Medulla oblongata (tissue), 1 donor: ENCODE results near the gene SERBP1.
"Not testable (repeated sequence)": the region's sequence is repeated elsewhere in the genome, so short reads cannot be mapped to it uniquely, and the experiment has no call there.

Experiments used
- DNase-seq: peaks from one replicate; pipeline ENCODE4 v3.0.0-alpha.2; 2015; ENCODE audit errors: extremely low spot score

Gene SERBP1

DNA sequence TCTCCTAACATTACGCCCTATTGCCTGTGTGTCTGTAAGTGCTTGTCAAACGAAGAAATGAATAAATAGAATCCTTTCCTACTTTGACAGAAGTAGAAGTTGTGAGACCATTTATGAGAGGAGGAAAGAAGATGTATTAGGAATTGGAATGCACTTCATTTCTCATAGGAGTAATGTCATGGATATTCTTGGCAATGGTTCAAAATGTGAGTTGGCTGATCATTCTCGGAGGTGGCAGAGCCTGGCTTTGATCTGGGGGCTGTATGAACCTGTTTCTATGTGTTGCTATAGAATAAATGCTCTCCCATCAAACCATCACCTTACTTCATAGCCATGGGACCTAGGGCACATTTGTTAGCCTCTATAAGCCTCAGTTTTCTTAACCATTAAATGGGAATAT lies 10.1 kb upstream of the SERBP1 start:
- DNase-seq, result no peak

DNA sequence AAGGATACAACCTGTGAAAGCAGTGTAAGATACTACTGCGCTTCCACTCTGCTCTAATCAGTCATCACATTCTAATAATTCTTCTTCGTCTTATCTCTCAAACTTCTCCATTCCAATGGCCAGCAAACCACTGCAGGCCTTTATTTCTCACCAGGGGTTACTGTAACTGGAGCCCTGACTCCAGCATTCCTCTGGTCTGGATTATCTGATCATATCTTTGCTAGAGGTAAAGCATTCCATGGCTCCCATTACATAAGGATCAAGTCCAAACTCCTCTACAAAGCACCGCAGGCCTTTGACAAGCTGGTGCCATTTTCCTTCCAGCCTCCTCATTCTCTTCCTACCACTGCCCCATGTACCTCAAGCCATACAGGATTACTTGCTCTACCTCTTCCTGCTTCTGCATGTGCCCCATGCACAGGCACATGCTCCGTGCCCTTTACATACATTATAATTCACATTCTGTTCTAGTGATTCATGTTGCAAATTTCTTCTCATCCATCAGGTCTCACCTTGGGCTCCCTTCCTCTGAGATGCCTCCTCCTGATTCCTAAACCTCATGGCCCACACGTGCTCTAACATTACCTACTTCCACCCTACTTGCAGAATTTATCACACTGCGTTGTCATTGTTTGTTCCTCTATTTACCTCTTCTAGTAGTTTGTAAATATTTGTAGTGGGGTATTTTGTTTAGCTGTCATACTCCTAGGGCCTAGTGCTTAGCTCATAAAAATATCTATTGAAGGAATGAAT lies 9.3 kb upstream of the SERBP1 start:
- no peak for DNase-seq

DNA sequence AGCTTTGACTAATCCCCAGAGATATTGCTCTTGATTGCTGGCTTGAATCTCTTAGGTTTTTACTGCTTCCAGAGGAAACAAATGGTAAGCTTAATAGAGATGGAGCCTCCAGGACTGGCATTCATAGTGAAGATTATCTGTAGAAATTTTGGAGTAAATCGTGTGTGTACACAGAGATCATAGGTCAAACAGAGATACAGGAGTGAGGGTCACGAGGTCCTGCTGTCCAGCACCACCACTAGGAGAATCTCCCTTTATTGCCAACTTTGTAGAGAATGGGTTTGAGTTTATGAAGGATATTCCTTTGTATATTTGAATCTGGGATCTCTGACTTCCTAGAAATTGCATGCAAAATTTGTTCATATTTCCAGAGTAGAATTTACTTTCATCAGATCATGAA lies 7.8 kb upstream of the SERBP1 start:
- no peak for DNase-seq

DNA sequence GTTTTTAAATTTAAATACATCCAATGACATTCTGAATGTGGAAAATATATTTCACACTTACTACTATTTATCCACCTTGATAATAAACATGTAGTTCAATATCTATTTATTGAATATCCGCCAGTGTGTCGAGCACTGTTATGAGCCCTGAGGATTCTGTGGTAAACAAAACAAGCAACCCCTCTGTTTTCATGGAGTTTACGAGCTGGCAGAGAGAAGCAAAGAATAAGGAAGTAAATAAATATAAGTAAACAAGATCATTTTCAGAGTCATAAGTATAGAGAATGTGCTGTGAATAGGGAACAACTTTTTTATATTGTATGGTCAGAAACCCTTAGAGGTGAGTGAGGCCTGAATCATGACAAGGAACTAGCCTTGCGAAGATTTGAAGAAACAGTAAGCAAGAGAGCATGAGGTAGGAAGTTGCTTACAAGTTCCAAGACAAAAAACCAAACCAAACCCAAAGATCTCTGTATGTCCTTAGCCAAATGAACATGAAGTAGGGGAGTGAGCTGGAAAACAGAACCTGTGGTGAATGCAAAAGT lies 6.4 kb upstream of the SERBP1 start:
- DNase-seq, result no peak

DNA sequence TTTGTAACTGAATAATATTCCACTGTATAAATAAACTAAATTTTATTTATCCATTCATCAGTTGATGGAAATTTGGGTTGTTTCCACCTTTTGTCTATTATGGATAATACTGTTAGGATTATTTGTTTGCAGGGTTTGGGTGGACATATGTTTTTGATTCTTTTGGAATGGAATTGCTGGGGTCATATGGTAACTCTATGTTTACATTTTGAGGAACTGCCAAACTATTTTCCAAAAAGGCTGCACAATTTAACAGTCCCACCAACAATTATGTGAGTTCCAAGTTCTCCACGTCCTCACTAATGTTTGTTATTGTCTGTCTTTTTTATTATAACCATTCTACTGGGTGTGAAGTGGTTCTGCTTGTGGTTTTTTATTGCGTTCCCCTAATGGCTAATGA lies 4.3 kb upstream of the SERBP1 start:
- no peak for DNase-seq

DNA sequence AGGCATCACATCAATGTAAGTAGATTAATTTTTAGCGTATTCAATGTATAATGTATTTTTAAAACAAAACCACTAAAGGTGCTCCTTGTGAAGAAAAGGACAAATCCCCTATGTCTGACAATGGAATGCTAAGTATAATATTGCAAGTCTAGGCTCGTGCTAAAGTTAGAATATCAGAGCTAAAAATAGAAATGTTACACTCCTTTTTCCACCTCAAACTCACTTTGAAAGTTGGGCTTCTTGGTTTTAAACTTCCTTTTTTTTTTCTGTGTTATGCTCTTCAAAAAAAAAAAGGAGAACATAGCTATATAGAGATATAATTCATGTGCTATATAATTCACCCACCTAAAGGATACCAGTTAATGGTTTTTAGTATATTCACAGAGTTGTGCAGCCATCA lies 3.6 kb upstream of the SERBP1 start:
- peak; percentile 37 for DNase-seq

DNA sequence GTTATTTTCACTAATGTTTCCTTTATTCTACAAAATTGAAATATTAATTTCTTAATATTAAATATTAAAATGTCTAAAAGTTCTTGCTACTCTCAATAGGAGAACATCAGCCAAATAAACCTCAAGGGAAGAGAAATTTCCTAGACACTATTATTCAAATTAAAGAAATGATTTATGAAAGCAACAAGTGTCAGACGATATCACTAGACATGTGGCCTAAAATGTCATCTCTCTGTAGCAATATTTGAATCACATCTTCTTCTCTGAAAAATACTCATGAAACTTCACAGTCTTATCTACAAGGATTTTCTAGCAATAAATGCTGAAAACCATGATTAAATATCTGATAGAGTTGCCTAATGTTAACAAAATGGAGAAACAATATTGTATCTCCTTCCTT lies 2.5 kb upstream of the SERBP1 start:
- DNase-seq, result no peak

DNA sequence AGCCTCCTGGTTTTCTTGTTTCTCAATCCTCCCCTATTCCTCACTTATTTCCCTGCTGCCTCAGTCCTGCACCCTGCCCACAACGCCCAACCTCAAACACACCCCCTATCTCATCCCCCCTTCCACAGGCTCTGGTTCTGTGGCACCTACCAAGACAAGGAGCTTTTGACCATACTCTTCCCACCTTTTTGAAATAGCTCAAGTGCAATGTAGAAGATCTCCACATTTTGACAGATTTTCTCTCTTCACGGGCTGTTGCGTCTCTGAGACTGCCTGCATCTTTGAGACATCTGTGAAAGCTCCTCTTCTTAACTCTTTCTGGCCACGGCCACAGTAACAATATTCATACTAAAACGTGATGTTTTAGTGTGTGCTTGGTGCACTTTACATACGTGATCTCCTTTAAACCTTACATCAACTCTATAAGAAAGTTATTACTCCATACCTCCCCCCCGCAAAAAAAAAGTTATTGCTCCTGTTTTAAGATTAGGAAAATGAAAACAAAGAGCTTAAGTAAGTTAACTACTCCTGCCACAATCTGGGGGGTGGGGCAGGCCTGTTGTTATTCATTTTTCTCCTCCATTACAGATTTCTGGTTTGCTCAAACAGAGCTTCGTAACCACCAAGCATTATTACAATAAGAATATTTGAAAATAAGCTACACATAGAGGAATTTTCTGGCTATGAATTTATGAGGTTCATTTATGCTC lies 1.8 kb upstream of the SERBP1 start:
- no peak for DNase-seq

DNA sequence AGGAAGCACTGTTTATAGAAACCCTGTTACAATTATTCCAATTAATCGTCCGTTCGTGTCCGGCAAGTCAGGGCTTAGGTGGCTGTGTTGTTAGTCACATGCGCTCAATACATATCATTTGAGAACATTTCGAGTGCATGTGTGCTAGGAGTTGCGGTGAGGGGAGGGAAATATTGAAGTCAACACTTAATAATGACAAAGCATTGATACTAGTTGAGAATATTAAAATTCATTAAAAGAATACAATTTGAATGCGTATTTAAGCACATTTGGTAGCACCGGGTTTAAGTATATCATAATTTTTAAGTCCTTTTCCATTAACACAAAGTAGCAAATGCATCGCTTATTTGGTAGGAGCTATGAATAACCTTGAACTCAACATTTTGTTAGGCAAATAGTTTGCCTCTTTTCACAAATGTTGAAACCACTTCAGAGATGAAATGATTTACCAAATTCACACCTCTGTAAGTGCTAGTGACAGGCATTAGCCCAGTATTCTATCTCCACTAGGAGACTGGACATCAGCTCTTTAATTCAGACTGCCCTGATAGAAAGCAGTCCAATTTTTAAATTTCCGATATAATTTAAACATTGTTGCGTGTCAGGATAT lies 1.1 kb upstream of the SERBP1 start:
- DNase-seq, result peak; percentile 12

DNA sequence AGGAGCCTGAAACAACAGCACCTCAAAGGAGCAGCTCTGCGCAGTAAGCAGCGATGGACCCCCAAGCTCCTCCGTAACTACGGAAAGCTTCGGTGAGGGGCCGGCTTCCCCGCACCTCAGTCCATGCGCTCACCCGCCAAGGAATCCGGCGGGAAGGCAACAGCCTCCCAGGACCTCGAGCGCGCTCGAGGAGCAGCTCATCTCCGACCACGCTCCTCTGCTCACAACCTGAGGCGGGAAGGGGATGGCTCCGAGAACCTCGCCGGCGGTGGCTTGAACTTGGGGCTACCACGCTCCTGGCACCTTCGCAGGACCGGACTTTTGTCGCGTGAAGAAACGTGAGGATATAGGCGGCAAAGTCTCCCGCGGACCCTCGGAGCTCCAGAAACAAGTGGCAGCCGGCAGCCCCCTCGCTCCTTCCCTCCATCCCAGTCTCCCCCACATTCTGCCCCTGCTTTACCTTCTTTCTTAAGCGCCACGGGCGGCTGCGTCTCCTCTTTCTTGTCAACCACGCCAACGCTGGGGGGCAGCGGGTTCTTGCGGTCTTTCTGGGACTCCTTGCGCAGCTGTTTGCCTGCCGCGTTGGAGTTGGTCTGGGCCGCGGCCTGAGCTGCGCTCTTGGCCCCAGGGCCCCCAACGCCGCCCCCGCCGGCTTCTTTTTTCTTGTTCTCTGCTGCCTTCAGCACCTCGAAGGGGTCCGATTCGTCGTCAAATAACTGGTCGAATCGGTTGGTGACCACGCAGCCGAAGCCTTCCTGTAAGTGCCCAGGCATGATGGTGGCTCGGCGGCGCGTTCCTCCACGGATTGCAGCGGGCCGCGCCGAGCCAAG lies 459 bp downstream of the SERBP1 start:
- peak; percentile 26 for DNase-seq

DNA sequence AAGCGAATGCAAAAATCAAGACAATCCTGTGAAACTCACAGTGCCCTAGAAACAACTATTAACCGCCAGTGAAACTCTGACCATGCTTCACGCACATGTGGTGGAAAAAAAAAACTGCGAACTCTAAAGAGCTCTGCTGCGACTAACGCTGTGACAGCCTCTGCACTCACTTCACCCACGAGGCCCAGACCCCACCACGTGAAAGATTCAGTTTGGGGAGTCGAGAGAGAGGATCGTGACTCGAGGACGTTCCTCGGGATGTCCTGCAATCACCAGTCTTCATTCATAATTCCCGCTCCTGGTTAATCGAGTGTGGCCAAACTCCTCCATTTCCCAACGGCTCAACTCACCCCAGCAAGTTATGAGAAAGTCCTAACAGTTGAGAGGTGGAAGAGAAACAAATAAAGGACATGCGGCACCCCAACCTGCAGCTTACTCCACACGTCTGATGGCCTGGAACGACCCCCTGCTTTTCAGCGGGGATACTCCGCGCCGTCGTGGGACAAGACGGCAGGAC lies 1.1 kb downstream of the SERBP1 start:
- peak; percentile 56 for DNase-seq

DNA sequence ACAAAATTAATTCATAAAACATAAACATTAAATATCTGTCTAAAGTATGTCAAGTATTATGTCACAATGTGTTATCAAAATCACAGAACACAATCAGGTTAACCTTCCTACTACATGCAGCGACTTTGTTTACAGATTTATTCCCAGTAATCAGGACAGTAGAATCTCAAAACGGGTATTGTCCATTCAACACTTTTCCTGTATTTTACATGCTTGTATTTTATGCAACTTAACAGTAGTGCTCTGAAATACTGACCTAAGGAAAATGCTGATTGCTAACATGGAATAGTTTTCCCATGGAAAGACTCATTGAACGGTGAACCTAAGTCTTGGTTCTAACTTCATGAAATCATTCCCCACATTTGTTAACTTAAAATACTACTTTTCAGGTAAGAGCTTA lies 2.3 kb downstream of the SERBP1 start:
- peak; percentile 16 for DNase-seq

DNA sequence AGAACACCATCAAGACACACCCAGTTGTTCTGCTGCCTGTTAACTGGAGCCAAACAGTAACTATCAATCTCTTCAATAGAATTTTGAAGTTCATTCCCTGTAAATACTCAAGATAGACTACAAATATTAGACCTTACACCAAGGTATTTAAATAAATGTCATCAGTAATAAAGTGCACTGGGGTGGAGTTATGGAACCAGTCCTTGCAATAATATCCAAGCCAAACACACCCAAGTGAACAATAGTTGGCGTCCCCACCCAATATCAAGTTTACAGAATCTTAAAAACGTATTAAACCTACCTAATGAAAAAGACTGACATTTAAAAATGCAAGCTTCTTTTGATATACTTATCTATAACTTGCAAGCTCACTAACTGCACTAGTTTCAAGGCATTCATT lies 2.7 kb downstream of the SERBP1 start:
- no peak for DNase-seq

DNA sequence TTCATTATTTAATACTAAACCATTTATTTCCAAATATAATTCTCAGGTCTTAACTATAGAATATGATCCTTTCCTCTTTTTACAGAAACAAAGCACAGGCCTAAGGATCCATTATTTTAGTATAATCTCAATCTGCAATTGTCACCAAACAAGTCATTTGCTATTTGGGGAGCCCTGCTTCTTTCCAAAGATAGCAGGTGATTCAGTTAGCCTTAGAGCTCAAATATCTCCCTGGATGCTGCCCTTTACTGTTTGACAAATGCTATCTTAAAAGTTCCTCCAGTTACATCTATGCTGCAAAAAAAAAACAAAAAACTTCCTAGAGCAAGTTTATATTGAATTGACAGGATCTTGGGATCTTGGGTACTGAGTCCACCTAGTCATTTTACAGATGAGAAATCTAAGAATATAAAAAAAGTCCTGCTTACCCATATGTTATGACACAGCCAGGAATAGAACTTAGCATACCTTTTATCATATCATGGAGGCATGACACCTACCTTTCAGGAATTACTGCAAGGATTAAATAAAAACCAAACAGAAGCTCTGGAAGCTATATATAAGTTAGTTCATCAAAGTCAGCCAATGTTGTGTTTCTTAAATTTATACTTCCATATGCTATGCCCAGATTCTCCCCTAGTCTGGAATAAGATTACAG lies 9.2 kb downstream of the SERBP1 start:
- no peak for DNase-seq

DNA sequence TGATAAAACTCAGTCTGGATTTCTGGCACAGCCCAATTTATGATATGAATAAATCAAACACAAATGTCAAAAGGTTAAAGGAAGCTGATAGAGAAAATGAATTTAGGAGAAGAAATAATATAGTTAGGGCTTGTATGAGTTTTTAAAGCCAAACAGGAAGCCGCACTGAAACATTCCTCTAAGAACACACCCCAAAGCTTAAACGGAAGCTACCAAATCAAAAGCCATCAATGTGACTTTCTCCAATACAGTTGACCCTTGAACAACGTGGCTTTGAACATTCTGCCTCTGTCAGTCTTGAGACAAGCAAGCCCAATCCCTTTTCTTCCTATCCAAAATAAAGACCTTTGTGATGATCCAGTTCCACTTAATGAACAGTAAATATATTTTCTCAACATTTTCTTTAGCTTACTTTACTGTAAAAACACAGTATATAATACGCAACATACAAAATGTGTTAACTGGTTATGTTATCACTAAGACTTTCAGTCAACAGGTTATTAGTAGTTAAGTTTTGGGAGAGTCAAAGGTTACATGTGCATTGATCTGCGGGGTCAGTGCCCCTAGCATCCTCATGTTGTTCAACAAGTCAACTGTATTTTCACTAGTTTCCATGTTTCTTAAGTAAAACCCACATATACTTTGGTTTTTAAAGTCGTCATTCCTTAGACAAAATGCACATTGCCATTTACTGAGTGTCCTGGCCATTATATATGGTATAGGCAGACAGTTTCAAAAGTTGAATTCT lies 11.2 kb downstream of the SERBP1 start:
- no peak for DNase-seq

DNA sequence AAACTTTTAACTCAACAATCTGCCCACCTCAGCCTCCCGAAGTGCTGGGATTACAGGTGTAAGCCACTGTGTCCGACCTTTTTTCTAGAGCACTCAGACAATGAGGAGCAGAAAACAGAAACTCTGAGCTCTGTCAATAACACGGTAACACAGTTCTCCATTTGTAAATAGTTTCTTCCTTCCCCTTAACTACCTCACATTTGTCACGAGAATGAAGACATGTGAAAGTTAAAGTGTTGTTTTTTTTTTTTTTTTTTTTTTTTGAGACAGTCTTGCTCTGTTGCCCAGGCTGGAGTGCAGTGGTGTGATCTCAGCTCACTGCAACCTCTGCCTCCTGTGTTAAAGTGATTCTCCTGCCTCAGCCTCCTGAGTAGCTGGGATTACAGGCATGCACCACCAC lies 12.5 kb downstream of the SERBP1 start:
- DNase-seq, result not testable (repeated sequence)

DNA sequence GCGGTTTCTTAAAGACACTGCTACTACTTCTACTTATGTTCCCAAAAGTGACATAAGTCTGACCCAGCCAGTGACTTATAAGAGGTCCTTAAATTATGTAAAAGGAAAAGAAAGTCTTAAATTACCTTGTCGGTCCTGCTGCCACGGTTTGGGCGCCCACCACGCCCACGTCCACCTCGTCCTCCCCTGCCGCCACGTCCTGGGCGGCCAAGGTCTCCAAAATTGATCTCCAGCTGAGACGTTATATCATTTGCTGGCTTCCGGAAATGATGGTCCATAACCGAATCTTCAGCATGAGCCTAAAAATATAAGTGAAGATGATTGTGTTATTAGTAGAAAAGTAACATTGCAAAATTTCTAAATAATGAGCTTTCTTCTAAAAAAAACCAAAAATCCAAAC lies 15.2 kb downstream of the SERBP1 start:
- DNase-seq, result no peak

DNA sequence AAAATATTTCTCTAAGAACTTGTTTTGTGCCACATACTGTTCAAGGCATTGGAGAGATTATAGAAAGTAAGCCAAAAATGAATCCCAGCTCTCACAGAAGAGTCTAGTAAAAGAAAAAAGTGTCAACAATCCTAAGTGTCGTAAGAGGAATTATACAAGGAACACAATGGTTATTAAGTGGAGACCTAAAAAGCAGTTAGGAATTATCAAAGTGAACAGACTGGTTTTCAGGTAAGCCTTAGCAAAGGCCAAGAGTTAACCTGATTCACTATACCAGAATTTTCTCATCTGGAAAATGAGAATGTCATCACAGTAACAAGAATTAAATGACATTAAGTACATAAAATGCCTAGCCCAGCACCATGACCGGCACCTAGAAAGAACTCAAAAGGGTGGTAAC lies 15.6 kb downstream of the SERBP1 start:
- DNase-seq, result no peak

DNA sequence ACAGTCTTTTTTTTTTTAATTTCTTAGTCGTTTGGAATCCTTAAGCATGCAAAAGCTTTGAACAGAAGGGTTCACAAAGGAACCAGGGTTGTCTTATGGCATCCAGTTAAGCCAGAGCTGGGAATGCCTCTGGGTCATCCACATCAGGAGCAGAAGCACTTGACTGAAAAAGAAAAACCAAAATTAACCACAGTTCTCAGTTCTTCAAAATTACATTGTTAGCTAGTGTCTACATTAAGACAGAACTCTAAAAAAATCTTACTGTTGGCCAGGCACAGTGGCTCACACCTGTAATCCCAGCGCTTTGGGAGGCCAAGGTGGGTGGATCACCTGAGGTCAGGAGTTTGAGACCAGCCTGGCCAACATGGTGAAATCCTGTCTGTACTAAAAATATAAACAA lies 17.1 kb downstream of the SERBP1 start:
- DNase-seq, result not testable (repeated sequence)

DNA sequence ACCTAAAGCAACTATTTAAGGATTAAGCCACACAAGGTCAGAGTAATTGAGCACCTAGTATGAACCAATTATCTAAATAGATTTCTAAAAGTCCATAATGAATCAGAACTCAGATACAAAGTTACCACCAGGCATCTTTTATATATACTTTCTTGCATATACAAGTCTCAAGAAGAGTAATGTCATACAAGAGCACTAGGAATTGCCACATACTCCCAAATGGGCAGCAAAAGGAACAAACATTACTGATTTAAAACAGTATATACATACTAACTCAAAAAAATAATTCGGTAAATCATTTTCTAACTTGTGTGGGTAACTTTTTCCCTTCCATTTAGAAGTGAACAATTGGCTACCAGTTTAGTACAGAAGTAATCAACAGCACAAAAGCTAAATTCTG lies 22.1 kb downstream of the SERBP1 start:
- DNase-seq, result no peak
